ENCODE measurements around the gene SCLY.
"Not testable (repeated sequence)": the region's sequence is repeated elsewhere in the genome, so short reads cannot be mapped to it uniquely, and the experiment has no call there.

Gene SCLY

GRCh38 chr2:238060542-238061314 is at the start of gene SCLY:
SCLY (plus strand) TSS chr2:238061001; CDS start chr2:238061055, 54 bp downstream.
- peak; percentile 100 for DNase-seq (ENCODE audit: low spot score)

- no peak for DNase-seq (ENCODE audit: low spot score)
Observed at GRCh38 chr2:238013806-238014205, 47.0 kb upstream of the SCLY start.

GRCh38 chr2:238015705-238016104 is 45.1 kb upstream of the SCLY start:
- no peak for DNase-seq (ENCODE audit: low spot score)

- no peak for DNase-seq (ENCODE audit: low spot score)
Observed at GRCh38 chr2:238016526-238016925, 44.3 kb upstream of the SCLY start.

- no peak for DNase-seq (ENCODE audit: low spot score)
Observed at GRCh38 chr2:238019962-238020361, 40.8 kb upstream of the SCLY start.

GRCh38 chr2:238020816-238021215 is 40.0 kb upstream of the SCLY start:
- no peak for DNase-seq (ENCODE audit: low spot score)

- no peak for DNase-seq (ENCODE audit: low spot score)
Observed at GRCh38 chr2:238021327-238021726, 39.5 kb upstream of the SCLY start.

GRCh38 chr2:238022594-238023157 is 38.1 kb upstream of the SCLY start:
- no peak for DNase-seq (ENCODE audit: low spot score)

- no peak for DNase-seq (ENCODE audit: low spot score)
Observed at GRCh38 chr2:238023608-238024007, 37.2 kb upstream of the SCLY start.

GRCh38 chr2:238024986-238025385 is 35.8 kb upstream of the SCLY start:
- peak; percentile 30 for DNase-seq (ENCODE audit: low spot score)

- DNase-seq (ENCODE audit: low spot score), result no peak
Observed at GRCh38 chr2:238025741-238026360, 35.0 kb upstream of the SCLY start.

- no peak for DNase-seq (ENCODE audit: low spot score)
Observed at GRCh38 chr2:238027058-238027457, 33.7 kb upstream of the SCLY start.

- no peak for DNase-seq (ENCODE audit: low spot score)
Observed at GRCh38 chr2:238027591-238028415, 33.0 kb upstream of the SCLY start.

- no peak for DNase-seq (ENCODE audit: low spot score)
Observed at GRCh38 chr2:238029853-238030252, 30.9 kb upstream of the SCLY start.

GRCh38 chr2:238030422-238031155 is 30.2 kb upstream of the SCLY start:
- no peak for DNase-seq (ENCODE audit: low spot score)

GRCh38 chr2:238031751-238032150 is 29.1 kb upstream of the SCLY start:
- no peak for DNase-seq (ENCODE audit: low spot score)

- no peak for DNase-seq (ENCODE audit: low spot score)
Observed at GRCh38 chr2:238032755-238033337, 28.0 kb upstream of the SCLY start.

GRCh38 chr2:238033991-238034390 is 26.8 kb upstream of the SCLY start:
- not testable (repeated sequence) for DNase-seq (ENCODE audit: low spot score)

- DNase-seq (ENCODE audit: low spot score), result no peak
Observed at GRCh38 chr2:238038203-238038602, 22.6 kb upstream of the SCLY start.

- no peak for DNase-seq (ENCODE audit: low spot score)
Observed at GRCh38 chr2:238039151-238039550, 21.6 kb upstream of the SCLY start.

GRCh38 chr2:238039985-238040384 is 20.8 kb upstream of the SCLY start:
- DNase-seq (ENCODE audit: low spot score), result no peak
